ENCODE data around the gene FXYD1. TPM values are rescaled to one million over a fixed set of nuclear protein-coding genes. Genes with fewer than 3 reads are reported as not detected.
A peak's percentile ranks its signal among the peaks of the same experiment; 100 is the strongest.

Gene FXYD1
- total and polyA plus RNA-seq, 7 donors = 210 to 860 (median 542) TPM

DNA sequence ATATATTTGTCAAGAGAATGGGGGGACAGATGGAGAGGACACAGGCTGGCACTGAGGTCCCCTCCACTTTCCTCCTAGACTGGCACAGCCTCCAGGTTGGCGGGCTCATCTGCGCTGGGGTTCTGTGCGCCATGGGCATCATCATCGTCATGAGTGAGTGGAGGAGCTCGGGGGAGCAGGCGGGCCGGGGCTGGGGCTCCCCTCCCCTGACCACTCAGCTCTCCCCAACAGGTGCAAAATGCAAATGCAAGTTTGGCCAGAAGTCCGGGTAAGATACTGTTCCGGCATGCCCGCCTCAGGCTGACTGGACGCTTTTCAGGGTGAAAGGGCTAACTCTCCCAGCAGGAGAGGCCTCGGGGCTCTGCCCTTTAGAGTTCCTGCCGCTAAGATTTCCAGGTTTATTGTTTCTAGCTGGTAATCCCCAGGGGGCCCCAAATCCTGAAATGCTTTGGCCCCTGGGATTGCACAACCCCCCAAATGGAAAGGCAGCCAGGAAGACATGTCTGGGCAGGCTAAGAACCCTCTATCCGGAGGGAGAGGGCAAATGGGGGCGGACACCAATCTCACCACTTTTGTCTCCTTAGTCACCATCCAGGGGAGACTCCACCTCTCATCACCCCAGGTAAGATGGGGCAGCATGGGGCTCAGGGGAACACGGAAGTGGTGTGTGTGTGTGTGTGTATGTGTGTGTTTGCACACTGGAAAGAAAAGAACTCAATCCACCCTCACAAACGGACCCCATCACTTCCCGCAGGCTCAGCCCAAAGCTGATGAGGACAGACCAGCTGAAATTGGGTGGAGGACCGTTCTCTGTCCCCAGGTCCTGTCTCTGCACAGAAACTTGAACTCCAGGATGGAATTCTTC, 15.7 kb upstream of the FXYD1 start:
- no peak for TF ChIP-seq CTCF (IDR thresholded peaks at IDR 0.05)
- no peak overlapping the region for H3K4me3 ChIP-seq

DNA sequence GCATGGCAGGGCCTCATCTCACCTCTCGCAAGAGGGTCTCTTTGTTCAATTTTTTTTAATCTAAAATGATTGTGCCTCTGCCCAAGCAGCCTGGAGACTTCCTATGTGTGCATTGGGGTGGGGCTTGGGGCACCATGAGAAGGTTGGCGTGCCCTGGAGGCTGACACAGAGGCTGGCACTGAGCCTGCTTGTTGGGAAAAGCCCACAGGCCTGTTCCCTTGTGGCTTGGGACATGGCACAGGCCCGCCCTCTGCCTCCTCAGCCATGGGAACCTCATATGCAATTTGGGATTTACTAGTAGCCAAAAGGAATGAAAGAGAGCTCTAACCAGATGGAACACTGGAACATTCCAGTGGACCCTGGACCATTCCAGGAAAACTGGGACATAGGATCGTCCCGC, 15.1 kb upstream of the FXYD1 start:
- H3K4me3 ChIP-seq = peak overlapping the region; percentile 65

More for the DNA sequence above, 15.7 kb upstream of the FXYD1 start:
- Histone ChIP-seq H3K9me3 (no peaks in the 10 kb centered on the region), H3K36me3 (ENCODE audit: insufficient read depth in 1 of 2, low read depth in 1 of 2) (no peaks in the 10 kb centered on the region), H3K27me3 (ENCODE audit: insufficient read depth in 3 of 3, low read length in 2 of 3) (no peaks in the 10 kb centered on the region), H3K27ac (peak overlapping the region; percentile 78), H3K4me1 (peaks cover 13% of the 10 kb centered on the region)
- intact Hi-C loops (cut with DNase I) = no loop called here
- WGBS, 3 donors = 70 to 76% (median 70%) methylated on average over 19 of the region's 19 CpGs
- DNase-seq (no peak), ATAC-seq (no peak)

DNA sequence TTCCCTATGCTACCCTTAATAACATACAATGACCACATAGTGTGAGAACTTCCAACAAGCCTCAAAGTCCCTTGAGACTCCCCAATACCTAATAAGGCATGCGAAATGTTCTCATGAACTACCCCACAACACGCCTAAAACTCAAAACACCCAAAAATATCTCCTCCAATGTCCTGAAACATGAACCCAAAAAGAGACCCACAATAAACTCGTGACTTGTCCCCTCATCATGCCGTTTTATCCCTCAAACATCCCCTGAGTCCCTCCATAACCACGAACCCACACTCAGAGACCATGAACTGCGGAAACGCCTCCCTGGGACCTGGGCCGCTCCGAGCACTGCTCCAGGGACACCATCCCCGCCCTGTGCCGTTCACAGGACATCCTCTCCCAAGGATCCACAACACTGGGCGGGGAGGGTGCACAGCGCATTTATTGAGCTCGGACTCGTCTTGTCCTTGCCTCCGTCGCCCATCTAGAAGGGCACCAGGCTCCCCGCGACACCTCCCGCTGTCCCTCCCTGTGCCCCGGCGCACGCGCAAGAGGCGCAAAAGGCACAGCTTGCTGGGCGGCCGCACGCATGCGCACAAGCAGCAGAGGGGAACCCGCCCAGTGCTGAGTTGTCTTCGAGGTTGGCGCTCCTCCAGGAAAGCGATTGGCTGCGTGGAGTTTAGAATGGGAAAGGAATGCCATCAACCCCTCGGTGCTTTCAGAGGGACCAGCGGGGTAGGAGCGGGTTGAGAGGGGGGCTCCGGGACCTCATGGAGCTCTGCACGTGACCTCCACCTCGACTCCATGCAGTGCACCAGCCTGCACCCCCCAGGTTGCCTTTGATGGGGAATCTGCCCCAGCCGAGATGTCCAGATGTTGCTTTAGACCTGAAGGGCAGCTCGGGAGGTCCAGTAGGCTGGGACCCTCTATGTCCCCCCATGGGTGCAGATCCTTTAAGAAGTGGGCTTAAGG, 14.2 kb upstream of the FXYD1 start:
- intact Hi-C loops (cut with DNase I) = no loop called here
- peak; percentile 94 to 97 for DNase-seq
- 4 to 8% (median 4%) methylated on average over 42 of the region's 42 CpGs for WGBS, 3 donors

More for the DNA sequence above, 15.1 kb upstream of the FXYD1 start:
- DNase-seq (peak; percentile 69 to 88), ATAC-seq (peak; percentile 36 to 79 (median 57))
- TF ChIP-seq CTCF (IDR thresholded peaks at IDR 0.05) = no peak
- no peaks in the 10 kb centered on the region for H3K36me3 ChIP-seq (ENCODE audit: insufficient read depth in 1 of 2, low read depth in 1 of 2)
- H3K27me3 ChIP-seq (ENCODE audit: insufficient read depth in 3 of 3, low read length in 2 of 3) = no peaks in the 10 kb centered on the region
- intact Hi-C loops (cut with DNase I) = no loop called here
- H3K4me1 ChIP-seq = peaks cover 13% of the 10 kb centered on the region
- 37 to 64% (median 42%) methylated on average over 5 of the region's 5 CpGs for WGBS, 3 donors
- no peaks in the 10 kb centered on the region for H3K9me3 ChIP-seq
- peak overlapping the region; percentile 78 for H3K27ac ChIP-seq

GRCh38 chr19:35125270-35125717, 13.3 kb upstream of the FXYD1 start:
- DNase-seq (peak in 1 of 2 donors; percentile 58), ATAC-seq (no peak)
- intact Hi-C loops (cut with DNase I) = no loop called here
- Histone ChIP-seq H3K27ac (peak overlapping the region; percentile 78), H3K4me3 (no peak overlapping the region), H3K4me1 (peaks cover 21% of the 10 kb centered on the region), H3K36me3 (ENCODE audit: insufficient read depth in 1 of 2, low read depth in 1 of 2) (no peaks in the 10 kb centered on the region), H3K27me3 (ENCODE audit: insufficient read depth in 3 of 3, low read length in 2 of 3) (no peaks in the 10 kb centered on the region), H3K9me3 (no peaks in the 10 kb centered on the region)
- WGBS, 3 donors = 83 to 90% (median 86%) methylated on average over 18 to 19 of the region's 19 CpGs
- no peak for TF ChIP-seq CTCF (IDR thresholded peaks at IDR 0.05)

More for the DNA sequence above, 14.2 kb upstream of the FXYD1 start:
- Histone ChIP-seq H3K27ac (peak overlapping the region; percentile 78), H3K9me3 (no peaks in the 10 kb centered on the region), H3K4me1 (peaks cover 17% of the 10 kb centered on the region), H3K27me3 (ENCODE audit: insufficient read depth in 3 of 3, low read length in 2 of 3) (no peaks in the 10 kb centered on the region), H3K4me3 (peak overlapping the region; percentile 65), H3K36me3 (ENCODE audit: insufficient read depth in 1 of 2, low read depth in 1 of 2) (no peaks in the 10 kb centered on the region)
- ATAC-seq = peak; percentile 92 to 96 (median 95)
- TF ChIP-seq CTCF (IDR thresholded peaks at IDR 0.05) = no peak
